HG03571 (cell line): ENCODE results near the gene ZNF503.

Experiments
- ATAC-seq: cut with Tn5 transposase; IDR thresholded peaks from one replicate; pipeline ENCODE4 v1.9.1; 2021; ENCODE audit not compliant: unreplicated experiment

Gene ZNF503, protein sequence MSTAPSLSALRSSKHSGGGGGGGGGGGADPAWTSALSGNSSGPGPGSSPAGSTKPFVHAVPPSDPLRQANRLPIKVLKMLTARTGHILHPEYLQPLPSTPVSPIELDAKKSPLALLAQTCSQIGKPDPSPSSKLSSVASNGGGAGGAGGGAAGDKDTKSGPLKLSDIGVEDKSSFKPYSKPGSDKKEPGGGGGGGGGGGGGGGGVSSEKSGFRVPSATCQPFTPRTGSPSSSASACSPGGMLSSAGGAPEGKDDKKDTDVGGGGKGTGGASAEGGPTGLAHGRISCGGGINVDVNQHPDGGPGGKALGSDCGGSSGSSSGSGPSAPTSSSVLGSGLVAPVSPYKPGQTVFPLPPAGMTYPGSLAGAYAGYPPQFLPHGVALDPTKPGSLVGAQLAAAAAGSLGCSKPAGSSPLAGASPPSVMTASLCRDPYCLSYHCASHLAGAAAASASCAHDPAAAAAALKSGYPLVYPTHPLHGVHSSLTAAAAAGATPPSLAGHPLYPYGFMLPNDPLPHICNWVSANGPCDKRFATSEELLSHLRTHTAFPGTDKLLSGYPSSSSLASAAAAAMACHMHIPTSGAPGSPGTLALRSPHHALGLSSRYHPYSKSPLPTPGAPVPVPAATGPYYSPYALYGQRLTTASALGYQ

GRCh38 chr10:75401569-75402485, at the start of gene ZNF503:
ZNF503 (minus strand) TSS chr10:75401764; CDS start chr10:75401419, 345 bp downstream.
- ATAC-seq, result peak; percentile 50

- ATAC-seq, result no peak
Observed at GRCh38 chr10:75450644-75451640, 49.4 kb upstream of the ZNF503 start.

DNA sequence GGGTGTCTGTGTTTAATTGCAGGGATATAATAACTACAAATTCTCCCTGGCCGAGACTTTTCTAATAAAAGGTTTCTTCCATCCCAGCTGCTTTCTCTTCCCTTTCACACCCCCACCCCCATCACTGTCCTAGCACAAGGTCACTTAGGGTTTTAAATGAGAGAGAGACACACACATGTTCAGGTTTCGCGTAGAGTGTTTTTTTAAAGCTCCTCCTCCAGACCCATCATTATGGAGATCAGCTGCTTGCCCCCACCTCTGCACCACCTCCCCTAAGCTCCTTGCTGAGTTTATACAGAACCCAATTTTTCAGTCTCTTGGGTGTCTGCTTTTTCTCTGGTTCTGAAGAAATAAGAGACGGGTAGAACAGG, 48.5 kb upstream of the ZNF503 start:
- no peak for ATAC-seq

- ATAC-seq, result no peak
Observed at GRCh38 chr10:75449382-75450074, 48.0 kb upstream of the ZNF503 start.

DNA sequence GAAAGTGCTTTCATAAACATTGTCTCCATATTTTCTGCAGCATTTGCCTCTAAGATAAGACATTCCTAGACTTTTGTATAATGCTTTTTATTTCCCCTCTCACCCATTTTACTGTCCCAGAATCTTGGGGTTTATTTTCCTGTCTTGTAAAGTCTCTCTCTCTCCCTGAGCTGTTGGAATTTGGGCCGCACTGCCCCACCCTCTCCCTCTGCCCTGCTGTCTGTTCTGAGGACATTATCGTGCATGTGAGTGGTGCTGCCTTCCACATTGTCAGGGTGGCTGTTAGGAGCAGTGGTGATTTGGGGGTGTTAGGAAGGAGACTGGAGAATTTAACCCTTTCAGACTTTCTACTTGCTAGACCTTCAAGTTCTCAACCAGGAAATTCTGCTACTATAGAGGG, 46.6 kb upstream of the ZNF503 start:
- no peak for ATAC-seq

DNA sequence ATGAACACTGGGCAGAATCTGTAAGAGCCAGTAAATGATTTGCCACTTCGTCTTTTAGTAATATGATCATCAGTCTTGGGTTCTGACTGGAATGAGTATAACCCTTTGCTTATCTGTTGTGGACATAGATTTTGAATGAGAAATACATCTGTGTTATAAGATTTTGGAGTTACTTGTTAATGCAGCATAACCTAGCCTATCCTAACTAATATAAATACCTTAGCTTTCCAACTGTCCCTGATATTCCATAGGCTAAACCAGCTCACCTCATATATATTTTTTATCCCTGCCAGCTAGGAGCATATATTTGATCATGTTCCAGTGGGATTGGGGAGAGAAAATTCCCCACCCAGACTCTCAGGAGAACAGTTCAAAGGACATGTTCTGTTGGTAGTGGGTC, 44.9 kb upstream of the ZNF503 start:
- no peak for ATAC-seq

DNA sequence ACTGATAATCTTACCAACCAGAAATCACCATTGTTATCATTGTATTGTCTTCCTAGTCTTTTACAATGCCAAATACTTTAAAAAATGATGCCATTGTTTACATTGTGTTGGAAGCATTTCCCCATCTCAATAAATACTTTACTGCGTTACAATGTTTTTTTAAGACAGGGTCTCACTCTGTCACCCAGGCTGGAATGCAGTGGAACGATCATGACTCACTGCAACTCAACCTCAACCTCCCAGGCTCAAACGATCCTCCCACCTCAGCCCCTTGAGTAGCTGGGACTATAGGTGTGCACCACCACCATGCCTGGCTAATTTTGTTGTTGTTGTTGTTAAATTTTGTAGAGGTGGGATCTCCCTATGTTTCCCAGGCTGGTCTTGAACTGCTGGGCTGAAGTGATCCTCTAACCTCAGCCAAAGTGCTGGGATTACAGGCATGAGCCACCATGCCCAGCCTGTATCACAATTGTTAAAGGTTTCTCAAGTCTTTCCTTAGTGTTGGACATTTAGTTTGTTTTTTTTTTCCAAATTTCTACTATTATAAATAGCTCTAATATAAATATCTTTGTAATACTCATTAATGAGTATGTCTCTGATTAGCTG, 43.3 kb upstream of the ZNF503 start:
- no peak for ATAC-seq

GRCh38 chr10:75443362-75443761, 41.8 kb upstream of the ZNF503 start:
- ATAC-seq, result no peak

DNA sequence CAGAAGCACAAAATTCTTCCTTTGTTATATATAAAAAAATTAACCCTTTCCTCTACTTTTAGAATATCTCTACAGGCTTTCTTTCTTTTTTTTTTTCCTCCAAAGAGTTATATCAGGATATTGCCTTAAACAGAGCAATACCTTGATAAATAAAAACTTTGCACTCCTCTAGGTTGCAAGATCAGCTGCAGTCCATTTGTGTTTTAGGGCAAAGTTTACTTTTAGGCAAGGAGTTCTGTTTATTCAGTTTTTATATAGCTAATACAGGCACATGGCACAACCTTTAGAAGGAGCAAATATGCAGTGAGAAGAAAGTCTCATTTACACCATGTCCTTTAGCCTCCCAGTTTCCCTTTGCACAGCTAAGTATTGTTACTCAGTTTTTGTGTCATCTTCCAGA, 40.1 kb upstream of the ZNF503 start:
- ATAC-seq, result no peak

GRCh38 chr10:75441196-75441595, 39.6 kb upstream of the ZNF503 start:
- ATAC-seq, result no peak

DNA sequence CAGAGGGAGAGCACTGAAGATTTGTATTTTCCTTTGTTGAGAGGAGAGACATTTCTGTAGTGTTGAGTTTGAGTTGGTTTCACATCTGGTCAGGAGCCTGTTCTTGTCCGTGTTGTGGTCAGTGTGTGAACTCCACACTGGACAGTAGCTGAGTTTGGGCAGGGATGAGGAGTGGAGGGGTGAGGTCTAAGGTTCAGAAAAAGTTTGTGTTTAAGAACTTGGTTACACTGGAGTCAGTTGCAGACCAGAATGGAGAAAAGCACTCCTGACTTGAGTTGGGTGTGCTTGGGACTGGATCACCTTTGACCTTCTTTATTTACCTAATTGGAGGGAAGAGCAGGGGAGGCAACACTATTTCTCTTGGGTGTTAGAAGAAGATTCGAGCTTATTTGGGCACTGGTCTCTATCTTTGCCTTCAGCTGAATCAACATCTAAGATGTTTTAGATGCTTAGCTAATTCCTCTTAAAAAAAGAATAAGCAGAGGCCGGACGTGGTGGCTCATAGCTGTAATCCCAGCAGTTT, 38.8 kb upstream of the ZNF503 start:
- ATAC-seq, result no peak

DNA sequence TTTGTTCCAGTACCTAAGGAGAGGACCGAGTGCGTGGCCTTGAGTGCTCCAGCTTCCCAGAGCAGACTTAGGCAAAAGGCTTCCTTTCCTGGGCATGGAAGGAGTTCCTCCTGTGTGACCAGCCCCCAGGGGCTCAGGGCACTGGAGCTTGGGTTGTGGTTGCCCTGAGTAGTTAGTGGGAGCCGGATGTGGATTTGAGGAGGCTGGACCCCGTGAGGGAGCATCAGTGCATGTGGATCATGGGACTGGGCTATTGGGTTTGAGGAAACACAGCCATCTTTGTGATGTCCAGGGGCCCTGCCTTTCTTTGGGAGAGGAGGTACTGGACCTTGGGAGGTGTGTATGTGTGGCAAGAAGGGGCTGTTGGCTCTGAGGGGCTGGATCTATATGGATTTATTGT, 38.2 kb upstream of the ZNF503 start:
- no peak for ATAC-seq

- no peak for ATAC-seq
Observed at GRCh38 chr10:75438275-75438674, 36.7 kb upstream of the ZNF503 start.

DNA sequence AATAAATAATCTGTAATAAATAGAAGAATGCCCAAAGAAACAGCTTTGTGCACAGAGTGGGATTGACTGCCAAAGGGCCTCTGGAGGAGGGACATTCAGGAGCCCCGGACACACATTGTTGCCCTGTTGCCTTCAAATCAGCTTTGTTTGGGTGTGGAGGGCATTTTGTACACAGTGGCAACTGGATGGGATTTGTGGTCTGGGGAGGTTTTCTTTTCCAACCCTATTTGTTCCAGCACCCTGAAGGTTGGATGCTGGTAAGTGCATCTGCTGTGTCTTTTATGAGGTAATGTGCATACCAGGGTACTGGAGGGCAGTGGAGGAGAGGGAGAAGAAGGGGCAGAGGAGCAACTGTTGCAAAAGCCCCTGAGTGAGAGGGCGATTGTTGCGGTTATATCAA, 36.1 kb upstream of the ZNF503 start:
- ATAC-seq, result no peak

DNA sequence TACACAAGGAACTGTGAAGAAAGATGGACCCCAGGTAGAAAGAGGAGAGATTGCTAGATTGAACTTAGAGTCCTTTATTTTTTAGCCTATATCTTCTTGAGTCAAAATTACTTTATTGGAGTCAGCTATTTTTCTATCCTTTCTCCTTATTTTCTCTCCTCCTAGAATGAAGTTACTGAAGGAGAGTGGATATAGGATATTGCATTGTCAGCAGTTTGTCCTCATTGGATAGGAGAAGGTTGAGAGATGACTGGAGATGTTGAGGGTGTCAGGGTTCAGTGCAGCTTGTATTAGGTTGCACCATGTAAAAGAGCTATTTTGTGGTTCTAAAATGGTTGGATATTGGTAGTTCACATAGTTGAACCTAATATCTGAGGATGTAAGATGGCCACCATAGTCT, 35.3 kb upstream of the ZNF503 start:
- no peak for ATAC-seq

DNA sequence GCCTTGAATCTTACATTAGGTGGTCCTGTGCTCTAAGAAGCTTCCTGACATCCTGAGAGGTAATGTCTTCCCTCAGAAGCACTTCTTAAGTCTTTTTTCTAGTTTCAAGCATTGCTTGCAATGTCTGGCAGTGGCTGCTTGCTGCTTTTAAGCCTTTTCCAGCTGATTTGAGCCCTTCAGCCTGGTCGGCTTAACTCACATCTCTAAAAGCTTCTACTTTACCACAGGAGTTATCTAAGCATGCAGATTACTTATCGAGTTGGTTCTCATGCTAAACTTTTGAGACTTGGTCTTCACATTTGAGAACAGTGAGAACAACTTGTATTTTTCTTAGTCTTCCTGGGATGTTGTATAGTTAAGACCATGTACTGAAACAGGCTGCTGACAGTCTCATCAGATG, 33.7 kb upstream of the ZNF503 start:
- ATAC-seq, result no peak

GRCh38 chr10:75434291-75434690, 32.7 kb upstream of the ZNF503 start:
- ATAC-seq, result no peak

GRCh38 chr10:75433216-75433615, 31.7 kb upstream of the ZNF503 start:
- ATAC-seq, result no peak

DNA sequence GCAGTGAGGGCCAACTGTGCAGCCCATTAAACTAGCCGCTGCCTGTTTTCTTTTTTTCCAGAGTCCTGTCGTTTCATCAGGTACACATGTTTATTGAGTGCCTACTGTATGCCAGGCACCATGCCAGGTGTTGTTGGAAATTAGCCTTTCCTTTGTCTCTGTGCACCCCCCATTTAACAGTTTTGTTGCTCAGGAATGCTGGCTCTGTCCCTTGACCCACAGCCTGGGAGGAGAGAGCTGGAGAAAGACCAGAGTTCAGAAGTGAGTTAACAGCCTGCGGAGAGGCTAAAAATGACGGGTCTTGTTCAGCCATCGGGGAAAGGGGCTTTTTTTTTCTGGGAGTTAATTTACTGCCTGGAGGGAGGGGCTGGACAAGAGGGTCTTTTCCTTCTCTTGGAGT, 31.2 kb upstream of the ZNF503 start:
- ATAC-seq, result no peak
